ENCODE data around the gene EML4. TPM values are rescaled to one million over a fixed set of nuclear protein-coding genes. Genes with fewer than 3 reads are reported as not detected.
A peak's percentile ranks its signal among the peaks of the same experiment; 100 is the strongest.

The EML4 gene
- total and polyA plus RNA-seq, 2 of the 13 experiments (the other 11 are each of a cell fraction or from before 2014, with no cell fraction given): 243 to 476 TPM

- TF ChIP-seq ARID4A (CRISPR knock-in tag; IDR thresholded peaks at IDR 0.05; ENCODE audit: borderline replicate concordance) (0 out of 2 replicates have a peak, but pooled peaks have one; percentile 23), CSRNP1 (CRISPR knock-in tag; IDR thresholded peaks at IDR 0.05) (0 out of 2 replicates have a peak, but pooled peaks have one; percentile 36), RBM22 (optimal IDR thresholded peaks at IDR 0.05; ENCODE audit: low read length) (peak; percentile 97), ARNT2 (CRISPR knock-in tag; IDR thresholded peaks at IDR 0.05; ENCODE audit: low read depth) (no peak), TCF7 (IDR thresholded peaks at IDR 0.05; ENCODE audit: low read depth) (no peak), ZNF792 (CRISPR knock-in tag; IDR thresholded peaks at IDR 0.05) (0 out of 2 replicates have a peak, but pooled peaks have one; percentile 54), ZKSCAN8 (CRISPR knock-in tag; IDR thresholded peaks at IDR 0.05; ENCODE audit: borderline replicate concordance) (no peak; the same call in 1 of the 2 replicates), MLX (CRISPR knock-in tag; IDR thresholded peaks at IDR 0.05) (no peak), ZNF691 (CRISPR knock-in tag; IDR thresholded peaks at IDR 0.05; ENCODE audit: borderline replicate concordance, low read depth) (0 out of 2 replicates have a peak, but pooled peaks have one; percentile 14), ZGPAT (CRISPR knock-in tag; IDR thresholded peaks at IDR 0.05) (no peak), ZBTB38 (CRISPR knock-in tag; IDR thresholded peaks at IDR 0.05) (peak; percentile 50; the same call in 1 of the 2 replicates), POLR2AphosphoS5 (IDR thresholded peaks at IDR 0.05; ENCODE audit: low read depth, low read length) (peak; percentile 39), ZBTB33 (CRISPR knock-in tag; IDR thresholded peaks at IDR 0.05) (0 out of 2 replicates have a peak, but pooled peaks have one; percentile 29)
Observed at GRCh38 chr2:42335514-42336104, 166.5 kb downstream of the EML4 start (continued).

Measured in HepG2 (cell line).